SK-N-SH treated with all-trans-retinoic acid at 6 μM for 48 hours (cell line): ENCODE results near the gene SENP1.

Source experiments
- ATAC-seq: fragments of 200-7000 bp; cut with Tn5 transposase; 3 replicates; pipeline ENCODE4 v1.9.1; 2020; ENCODE audit warnings: mild to moderate bottlenecking, moderate library complexity
- ARNTL ChIP-seq: fragments of 450-650 bp; formaldehyde crosslinking; IDR thresholded peaks from 2 replicates; pipeline ENCODE4 v1.5.0; 2020; ENCODE audit warnings: low read depth, mild to moderate bottlenecking, moderate library complexity, borderline replicate concordance
- BACH2 ChIP-seq: fragments of 250-450 bp; sonication (Bioruptor Pico); IDR thresholded peaks from 2 replicates; pipeline ENCODE4 v1.9.0; 2021; ENCODE audit warnings: mild to moderate bottlenecking, borderline replicate concordance
- CSDC2 ChIP-seq: fragments of 250-450 bp; sonication (Bioruptor Pico); IDR thresholded peaks from 2 replicates; pipeline ENCODE4 v1.5.0; 2020; ENCODE audit warnings: mild to moderate bottlenecking, moderate library complexity
- ESRRG ChIP-seq: fragments of 250-450 bp; sonication (Bioruptor Pico); IDR thresholded peaks from 2 replicates; pipeline ENCODE4 v1.6.1; 2021; ENCODE audit warnings: mild to moderate bottlenecking
- GLIS3 ChIP-seq: fragments of 250-450 bp; sonication (Bioruptor Pico); IDR thresholded peaks from 2 replicates; pipeline ENCODE4 v1.5.0; 2020; ENCODE audit warnings: mild to moderate bottlenecking, moderate library complexity
- ISL1 ChIP-seq: fragments of 250-450 bp; sonication (Bioruptor Pico); IDR thresholded peaks from 2 replicates; pipeline ENCODE4 v2.1.2; 2022; ENCODE audit warnings: mild to moderate bottlenecking, moderate library complexity
- OSR1 ChIP-seq: fragments of 250-450 bp; sonication (Bioruptor Pico); IDR thresholded peaks from 2 replicates; pipeline ENCODE4 v1.8.0; 2022; ENCODE audit warnings: moderate library complexity, mild to moderate bottlenecking, inconsistent platforms
- PPARA ChIP-seq: fragments of 250-450 bp; sonication (Bioruptor Pico); IDR thresholded peaks from 2 replicates; pipeline ENCODE4 v1.5.0; 2020; ENCODE audit warnings: mild to moderate bottlenecking, borderline replicate concordance
- RARB ChIP-seq: fragments of 250-450 bp; sonication (Bioruptor Pico); IDR thresholded peaks from 2 replicates; pipeline ENCODE4 v1.8.0; 2021; ENCODE audit warnings: mild to moderate bottlenecking, moderate library complexity
- SNAI2 ChIP-seq: fragments of 250-450 bp; sonication (Bioruptor Pico); IDR thresholded peaks from 2 replicates; pipeline ENCODE4 v1.5.0; 2020; ENCODE audit warnings: mild to moderate bottlenecking, moderate library complexity
- TCF4 ChIP-seq: fragments of 250-450 bp; sonication (Bioruptor Pico); IDR thresholded peaks from 2 replicates; pipeline ENCODE4 v1.8.0; 2021; ENCODE audit warnings: mild to moderate bottlenecking, moderate library complexity, borderline replicate concordance
- TOX ChIP-seq: fragments of 250-450 bp; sonication (Bioruptor Pico); IDR thresholded peaks from 2 replicates; pipeline ENCODE4 v1.8.0; 2021; ENCODE audit warnings: mild to moderate bottlenecking, moderate library complexity, borderline replicate concordance
- ZC3H10 ChIP-seq: fragments of 250-450 bp; sonication (Bioruptor Pico); IDR thresholded peaks from 2 replicates; pipeline ENCODE4 v1.5.1; 2021; ENCODE audit warnings: mild to moderate bottlenecking, moderate library complexity
- ZFP3 ChIP-seq: fragments of 250-450 bp; sonication (Bioruptor Pico); IDR thresholded peaks from 2 replicates; pipeline ENCODE4 v1.5.0; 2020; ENCODE audit warnings: mild to moderate bottlenecking, moderate library complexity
- ZFP30 ChIP-seq: fragments of 450-650 bp; formaldehyde crosslinking; IDR thresholded peaks from 2 replicates; pipeline ENCODE4 v1.5.0; 2022; ENCODE audit warnings: mild to moderate bottlenecking, moderate library complexity
- ZNF565 ChIP-seq: fragments of 450-650 bp; formaldehyde crosslinking; conservative IDR thresholded peaks from 2 replicates; pipeline ENCODE4 v1.5.0; 2020; ENCODE audit warnings: low read depth, mild to moderate bottlenecking, moderate library complexity
- ZNF70 ChIP-seq: fragments of 450-650 bp; formaldehyde crosslinking; IDR thresholded peaks from 2 replicates; pipeline ENCODE4 v1.5.0; 2020; ENCODE audit warnings: mild to moderate bottlenecking, moderate library complexity
- ZNF8 ChIP-seq: fragments of 450-650 bp; formaldehyde crosslinking; IDR thresholded peaks from 2 replicates; pipeline ENCODE4 v1.5.0; 2020; ENCODE audit warnings: mild to moderate bottlenecking, moderate library complexity
- TF ChIP-seq, protein P1 (sequence below): fragments of 250-450 bp; sonication (Bioruptor Pico); IDR thresholded peaks from 2 replicates; pipeline ENCODE4 v1.5.1; 2021; ENCODE audit warnings: mild to moderate bottlenecking, moderate library complexity
- TF ChIP-seq, protein P2 (sequence below): fragments of 250-450 bp; sonication (Bioruptor Pico); IDR thresholded peaks from 2 replicates; pipeline ENCODE4 v1.5.1; 2020; ENCODE audit warnings: low read depth, mild to moderate bottlenecking, moderate library complexity
- TF ChIP-seq, protein P3 (sequence below): fragments of 250-450 bp; sonication (Bioruptor Pico); IDR thresholded peaks from 2 replicates; pipeline ENCODE4 v1.8.0; 2021; ENCODE audit warnings: low read depth, mild to moderate bottlenecking, moderate library complexity, borderline replicate concordance
- TF ChIP-seq, protein P4 (sequence below): fragments of 250-450 bp; sonication (Bioruptor Pico); IDR thresholded peaks from 2 replicates; pipeline ENCODE4 v1.5.0; 2020; ENCODE audit warnings: mild to moderate bottlenecking, moderate library complexity

The SENP1 gene

DNA sequence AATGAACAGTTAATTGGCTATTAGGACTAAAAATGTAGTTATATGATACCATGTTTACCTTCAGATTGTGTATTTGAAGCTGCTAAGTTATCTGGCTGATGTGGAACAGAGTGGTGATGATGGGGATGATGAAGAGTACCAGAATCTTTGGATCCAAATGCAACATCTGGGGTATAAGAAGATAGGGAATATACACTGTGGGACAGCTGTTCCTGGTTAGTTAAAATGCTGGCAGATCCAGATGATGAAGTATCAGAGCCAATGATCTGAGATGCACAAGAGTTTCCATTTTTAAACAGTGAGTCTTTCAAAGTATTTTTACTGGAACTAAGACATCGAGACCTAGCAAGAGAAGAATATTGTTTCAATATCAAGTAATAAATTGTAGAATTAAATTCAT, 31.6 kb downstream of the SENP1 start (continued):
- TF ChIP-seq, protein P1, sequence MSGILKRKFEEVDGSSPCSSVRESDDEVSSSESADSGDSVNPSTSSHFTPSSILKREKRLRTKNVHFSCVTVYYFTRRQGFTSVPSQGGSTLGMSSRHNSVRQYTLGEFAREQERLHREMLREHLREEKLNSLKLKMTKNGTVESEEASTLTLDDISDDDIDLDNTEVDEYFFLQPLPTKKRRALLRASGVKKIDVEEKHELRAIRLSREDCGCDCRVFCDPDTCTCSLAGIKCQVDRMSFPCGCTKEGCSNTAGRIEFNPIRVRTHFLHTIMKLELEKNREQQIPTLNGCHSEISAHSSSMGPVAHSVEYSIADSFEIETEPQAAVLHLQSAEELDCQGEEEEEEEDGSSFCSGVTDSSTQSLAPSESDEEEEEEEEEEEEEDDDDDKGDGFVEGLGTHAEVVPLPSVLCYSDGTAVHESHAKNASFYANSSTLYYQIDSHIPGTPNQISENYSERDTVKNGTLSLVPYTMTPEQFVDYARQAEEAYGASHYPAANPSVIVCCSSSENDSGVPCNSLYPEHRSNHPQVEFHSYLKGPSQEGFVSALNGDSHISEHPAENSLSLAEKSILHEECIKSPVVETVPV (CRISPR knock-in tag), result no peak
- no peak for TF ChIP-seq SNAI2 (CRISPR knock-in tag)

DNA sequence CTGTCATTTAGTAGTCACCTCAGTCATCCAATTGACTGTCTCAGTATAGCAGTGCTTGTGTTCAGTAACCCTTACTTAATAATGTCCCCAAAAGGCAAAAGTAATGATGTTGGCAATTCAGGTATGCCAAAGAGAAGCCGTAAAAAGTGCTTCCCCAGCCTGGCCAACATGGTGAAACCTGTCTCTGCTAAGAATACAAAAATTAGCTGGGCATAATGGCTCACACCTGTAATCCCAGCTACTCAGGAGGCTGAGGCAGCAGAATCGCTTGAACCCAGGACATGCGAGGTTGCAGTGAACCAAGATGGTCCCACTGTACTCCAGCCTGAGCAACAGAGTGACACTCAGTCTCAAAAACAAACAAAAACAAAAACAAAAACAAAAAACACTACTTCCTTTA, 33.6 kb downstream of the SENP1 start:
- TF ChIP-seq, protein P2, sequence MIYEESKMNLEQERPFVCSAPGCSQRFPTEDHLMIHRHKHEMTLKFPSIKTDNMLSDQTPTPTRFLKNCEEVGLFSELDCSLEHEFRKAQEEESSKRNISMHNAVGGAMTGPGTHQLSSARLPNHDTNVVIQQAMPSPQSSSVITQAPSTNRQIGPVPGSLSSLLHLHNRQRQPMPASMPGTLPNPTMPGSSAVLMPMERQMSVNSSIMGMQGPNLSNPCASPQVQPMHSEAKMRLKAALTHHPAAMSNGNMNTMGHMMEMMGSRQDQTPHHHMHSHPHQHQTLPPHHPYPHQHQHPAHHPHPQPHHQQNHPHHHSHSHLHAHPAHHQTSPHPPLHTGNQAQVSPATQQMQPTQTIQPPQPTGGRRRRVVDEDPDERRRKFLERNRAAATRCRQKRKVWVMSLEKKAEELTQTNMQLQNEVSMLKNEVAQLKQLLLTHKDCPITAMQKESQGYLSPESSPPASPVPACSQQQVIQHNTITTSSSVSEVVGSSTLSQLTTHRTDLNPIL, result no peak
- TF ChIP-seq ZNF70 (CRISPR knock-in tag), result no peak
- TF ChIP-seq PPARA (CRISPR knock-in tag), result no peak
- no peak for TF ChIP-seq ESRRG (CRISPR knock-in tag)
- no peak for TF ChIP-seq ISL1 (CRISPR knock-in tag)
- TF ChIP-seq ZFP30 (CRISPR knock-in tag), result no peak
- TF ChIP-seq ZNF565 (CRISPR knock-in tag), result no peak
- TF ChIP-seq GLIS3, result no peak
- no peak for TF ChIP-seq TCF4 (CRISPR knock-in tag)
- TF ChIP-seq, protein P3, sequence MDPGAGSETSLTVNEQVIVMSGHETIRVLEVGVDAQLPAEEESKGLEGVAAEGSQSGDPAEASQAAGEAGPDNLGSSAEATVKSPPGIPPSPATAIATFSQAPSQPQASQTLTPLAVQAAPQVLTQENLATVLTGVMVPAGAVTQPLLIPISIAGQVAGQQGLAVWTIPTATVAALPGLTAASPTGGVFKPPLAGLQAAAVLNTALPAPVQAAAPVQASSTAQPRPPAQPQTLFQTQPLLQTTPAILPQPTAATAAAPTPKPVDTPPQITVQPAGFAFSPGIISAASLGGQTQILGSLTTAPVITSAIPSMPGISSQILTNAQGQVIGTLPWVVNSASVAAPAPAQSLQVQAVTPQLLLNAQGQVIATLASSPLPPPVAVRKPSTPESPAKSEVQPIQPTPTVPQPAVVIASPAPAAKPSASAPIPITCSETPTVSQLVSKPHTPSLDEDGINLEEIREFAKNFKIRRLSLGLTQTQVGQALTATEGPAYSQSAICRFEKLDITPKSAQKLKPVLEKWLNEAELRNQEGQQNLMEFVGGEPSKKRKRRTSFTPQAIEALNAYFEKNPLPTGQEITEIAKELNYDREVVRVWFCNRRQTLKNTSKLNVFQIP (CRISPR knock-in tag), result no peak
- TF ChIP-seq ARNTL (CRISPR knock-in tag), result no peak
- TF ChIP-seq TOX (CRISPR knock-in tag), result no peak
- TF ChIP-seq CSDC2 (CRISPR knock-in tag), result no peak
- TF ChIP-seq ZNF8 (CRISPR knock-in tag), result no peak
- TF ChIP-seq, protein P1 (CRISPR knock-in tag), result no peak
- TF ChIP-seq ZFP3, result no peak
- no peak for TF ChIP-seq BACH2
- no peak for TF ChIP-seq SNAI2 (CRISPR knock-in tag)
- ATAC-seq, result no peak

DNA sequence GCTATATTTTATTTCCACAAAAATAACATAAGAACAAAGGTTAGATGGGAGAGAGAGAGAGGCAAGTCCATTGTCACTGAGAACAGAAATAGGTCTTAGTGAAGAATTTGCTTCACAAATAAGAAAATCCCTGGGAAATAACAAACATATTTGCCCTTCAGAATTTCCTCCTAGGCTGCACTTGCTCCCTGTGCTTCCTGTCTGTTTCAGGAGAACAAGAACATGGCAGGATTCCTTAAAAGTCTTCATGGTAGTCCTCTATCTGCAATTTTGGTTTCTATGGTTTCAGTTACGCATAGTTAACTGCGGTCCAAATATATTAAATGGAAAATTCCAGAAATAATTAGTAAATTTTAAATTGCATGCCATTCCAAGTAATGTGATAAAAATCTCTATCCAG, 34.1 kb downstream of the SENP1 start:
- no peak for TF ChIP-seq ARNTL (CRISPR knock-in tag)
- no peak for TF ChIP-seq ZC3H10
- no peak for TF ChIP-seq ZNF8 (CRISPR knock-in tag)
- no peak for TF ChIP-seq GLIS3
- TF ChIP-seq, protein P4, sequence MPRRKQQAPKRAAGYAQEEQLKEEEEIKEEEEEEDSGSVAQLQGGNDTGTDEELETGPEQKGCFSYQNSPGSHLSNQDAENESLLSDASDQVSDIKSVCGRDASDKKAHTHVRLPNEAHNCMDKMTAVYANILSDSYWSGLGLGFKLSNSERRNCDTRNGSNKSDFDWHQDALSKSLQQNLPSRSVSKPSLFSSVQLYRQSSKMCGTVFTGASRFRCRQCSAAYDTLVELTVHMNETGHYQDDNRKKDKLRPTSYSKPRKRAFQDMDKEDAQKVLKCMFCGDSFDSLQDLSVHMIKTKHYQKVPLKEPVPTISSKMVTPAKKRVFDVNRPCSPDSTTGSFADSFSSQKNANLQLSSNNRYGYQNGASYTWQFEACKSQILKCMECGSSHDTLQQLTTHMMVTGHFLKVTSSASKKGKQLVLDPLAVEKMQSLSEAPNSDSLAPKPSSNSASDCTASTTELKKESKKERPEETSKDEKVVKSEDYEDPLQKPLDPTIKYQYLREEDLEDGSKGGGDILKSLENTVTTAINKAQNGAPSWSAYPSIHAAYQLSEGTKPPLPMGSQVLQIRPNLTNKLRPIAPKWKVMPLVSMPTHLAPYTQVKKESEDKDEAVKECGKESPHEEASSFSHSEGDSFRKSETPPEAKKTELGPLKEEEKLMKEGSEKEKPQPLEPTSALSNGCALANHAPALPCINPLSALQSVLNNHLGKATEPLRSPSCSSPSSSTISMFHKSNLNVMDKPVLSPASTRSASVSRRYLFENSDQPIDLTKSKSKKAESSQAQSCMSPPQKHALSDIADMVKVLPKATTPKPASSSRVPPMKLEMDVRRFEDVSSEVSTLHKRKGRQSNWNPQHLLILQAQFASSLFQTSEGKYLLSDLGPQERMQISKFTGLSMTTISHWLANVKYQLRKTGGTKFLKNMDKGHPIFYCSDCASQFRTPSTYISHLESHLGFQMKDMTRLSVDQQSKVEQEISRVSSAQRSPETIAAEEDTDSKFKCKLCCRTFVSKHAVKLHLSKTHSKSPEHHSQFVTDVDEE (CRISPR knock-in tag), result no peak
- TF ChIP-seq PPARA (CRISPR knock-in tag), result no peak
- no peak for ATAC-seq

DNA sequence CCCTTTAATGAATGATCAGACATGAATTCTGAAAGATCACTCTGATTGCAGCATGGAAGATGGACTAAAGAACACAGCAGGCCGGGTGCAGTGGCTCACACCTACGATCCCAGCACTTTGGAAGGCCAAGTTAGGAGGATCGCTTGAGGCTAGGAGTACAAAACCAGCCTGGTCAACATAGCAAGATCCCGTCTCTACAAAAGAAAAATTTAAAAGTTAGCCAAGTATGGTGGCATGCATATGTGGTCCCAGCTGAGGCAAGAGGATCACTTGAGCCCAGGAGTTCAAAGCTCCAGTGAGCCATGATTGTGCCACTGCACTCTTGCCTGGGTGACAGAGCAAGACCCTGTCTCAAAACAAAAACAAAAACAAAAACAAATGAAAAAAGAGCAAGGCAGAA, 35.1 kb downstream of the SENP1 start:
- TF ChIP-seq ZC3H10 (no peak), CSDC2 (CRISPR knock-in tag) (no peak), SNAI2 (CRISPR knock-in tag) (no peak), PPARA (CRISPR knock-in tag) (no peak), OSR1 (no peak), ZFP30 (CRISPR knock-in tag) (no peak), ISL1 (CRISPR knock-in tag) (no peak), ZNF8 (CRISPR knock-in tag) (no peak), RARB (CRISPR knock-in tag) (no peak), TCF4 (CRISPR knock-in tag) (no peak), ZFP3 (no peak), TOX (CRISPR knock-in tag) (no peak), ESRRG (CRISPR knock-in tag) (no peak), GLIS3 (no peak)
- TF ChIP-seq, protein P3 (CRISPR knock-in tag), result no peak
- TF ChIP-seq, protein P2, result no peak
- ATAC-seq, result no peak
